T-helper 9 cell (primary cell): ENCODE data around the gene INPP4B.

Experiments
- DNase-seq: peaks from one replicate; pipeline ENCODE4 v3.0.0-alpha.2; 2020
- total RNA-seq, 2 donors: gene quantifications; one replicate each; lab custom pipeline; 2026; lab: John Stamatoyannopoulos, UW

INPP4B gene
- total RNA-seq: 268 to 317 reads per million in 2 donors

DNA sequence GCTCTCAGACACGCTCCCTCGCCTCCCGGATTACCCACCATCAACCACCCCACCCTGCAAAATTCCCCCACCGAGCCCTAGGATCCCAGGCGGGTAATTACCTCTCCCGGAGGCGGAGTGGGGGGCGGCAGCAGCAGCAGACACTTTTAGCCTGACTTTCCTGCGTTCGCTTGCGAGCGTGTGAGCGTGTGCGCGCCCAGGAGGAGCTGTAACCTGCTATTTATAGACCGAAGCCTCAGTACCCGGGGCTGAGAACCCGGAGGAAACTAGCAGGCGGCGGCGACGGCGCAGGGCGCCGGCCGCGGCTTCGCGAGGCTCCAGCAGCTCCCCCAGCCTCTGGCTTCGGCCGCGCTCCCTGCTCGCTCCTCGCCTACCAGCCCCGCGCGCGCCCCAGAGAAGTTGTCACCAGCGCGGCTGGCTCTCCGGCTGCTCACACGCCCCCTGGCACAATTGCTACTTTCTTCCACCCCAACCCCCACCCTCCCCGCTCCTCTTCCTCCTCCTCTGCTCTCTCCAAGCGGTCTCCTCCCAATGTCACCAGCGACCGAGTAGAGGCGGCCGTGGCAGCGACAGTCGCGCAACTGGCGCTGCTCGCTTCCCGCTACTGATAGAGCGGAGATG, at the start of gene INPP4B:
INPP4B (minus strand) TSS at position 194 of the 621 bp plus-strand sequence.
- peak; percentile 17 for DNase-seq

GRCh38 chr4:142893012-142893411, 46.9 kb upstream of the INPP4B start:
- DNase-seq: no peak

GRCh38 chr4:142886566-142886965, 40.5 kb upstream of the INPP4B start:
- DNase-seq: no peak

DNA sequence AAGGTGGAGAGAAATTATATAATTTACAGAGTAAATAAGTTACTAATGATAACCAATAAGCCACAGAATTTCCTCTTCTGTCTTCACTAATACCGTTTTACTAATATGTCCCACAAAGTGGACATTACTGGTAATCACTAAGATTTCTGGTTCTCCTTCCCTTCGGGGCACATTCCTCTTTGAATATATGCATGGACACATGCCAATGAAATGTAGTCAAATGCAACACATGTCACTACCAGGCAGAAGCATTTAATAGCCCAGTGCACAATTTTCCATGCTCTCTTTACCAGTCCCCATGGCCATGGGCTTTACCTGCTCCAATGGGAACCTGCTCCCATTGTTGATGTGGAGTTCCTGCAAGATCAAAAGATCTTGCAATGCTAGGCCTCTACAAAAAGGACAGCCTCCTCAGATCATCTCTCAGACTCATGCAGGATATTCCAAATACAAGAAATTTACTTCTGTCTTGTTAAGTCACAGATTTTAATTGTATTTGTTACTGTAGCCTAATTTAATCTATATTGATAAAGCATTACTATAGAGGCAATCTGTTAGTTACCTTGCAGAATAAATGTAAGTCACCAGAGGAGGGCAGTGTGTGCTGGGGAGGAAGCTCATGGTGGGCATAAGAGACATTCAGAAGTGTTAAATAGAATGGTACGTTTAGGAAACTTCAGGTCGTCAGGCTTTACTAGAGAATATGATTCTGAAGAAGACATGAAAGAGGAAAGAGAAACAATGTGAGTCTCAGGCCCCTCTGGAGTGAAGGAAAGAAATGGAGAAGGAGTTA, 37.1 kb upstream of the INPP4B start:
- DNase-seq: no peak

GRCh38 chr4:142882159-142882558, 36.1 kb upstream of the INPP4B start:
- DNase-seq: no peak

DNA sequence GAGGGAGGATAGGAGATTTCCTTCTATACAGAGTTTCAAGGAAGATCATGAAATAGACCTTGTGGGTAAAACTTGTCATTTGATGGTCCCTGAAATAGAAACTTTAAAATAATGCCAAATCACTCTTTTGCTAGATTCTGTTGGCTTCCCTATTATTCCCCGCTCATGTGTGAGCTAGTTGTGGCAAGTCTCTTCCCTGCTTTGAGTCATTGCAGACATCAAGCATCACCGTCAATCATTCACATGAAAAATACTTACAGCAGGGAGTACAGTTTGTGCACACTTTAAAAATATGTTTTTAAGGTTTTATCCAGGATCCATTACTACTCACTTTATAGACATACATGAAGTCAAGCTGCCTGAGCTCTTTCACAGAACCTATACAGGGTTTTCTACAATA, 35.2 kb upstream of the INPP4B start:
- DNase-seq: no peak

DNA sequence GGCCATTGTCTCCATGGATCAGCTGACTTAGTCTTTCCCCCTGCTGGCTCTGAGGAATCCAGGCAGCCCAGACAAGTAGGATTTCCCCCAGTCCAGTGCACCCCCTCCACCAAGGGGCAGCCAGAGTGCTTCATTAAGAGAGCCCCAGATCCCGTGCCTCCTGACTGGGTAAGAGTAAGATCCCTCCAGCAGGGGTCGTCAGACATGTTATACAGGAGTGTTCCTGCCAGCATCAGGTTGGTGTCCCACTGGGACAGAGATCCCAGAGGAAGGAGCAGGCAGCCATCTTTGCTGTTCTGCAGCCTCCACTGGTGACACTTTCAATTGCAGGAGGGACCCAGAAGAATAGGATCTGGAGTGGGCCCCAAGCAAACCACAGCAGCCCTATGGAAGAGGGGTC, 29.0 kb upstream of the INPP4B start:
- DNase-seq: no peak

GRCh38 chr4:142874684-142875083, 28.6 kb upstream of the INPP4B start:
- DNase-seq: no peak

- DNase-seq: no peak
Observed at GRCh38 chr4:142866685-142867084, 20.6 kb upstream of the INPP4B start.

DNA sequence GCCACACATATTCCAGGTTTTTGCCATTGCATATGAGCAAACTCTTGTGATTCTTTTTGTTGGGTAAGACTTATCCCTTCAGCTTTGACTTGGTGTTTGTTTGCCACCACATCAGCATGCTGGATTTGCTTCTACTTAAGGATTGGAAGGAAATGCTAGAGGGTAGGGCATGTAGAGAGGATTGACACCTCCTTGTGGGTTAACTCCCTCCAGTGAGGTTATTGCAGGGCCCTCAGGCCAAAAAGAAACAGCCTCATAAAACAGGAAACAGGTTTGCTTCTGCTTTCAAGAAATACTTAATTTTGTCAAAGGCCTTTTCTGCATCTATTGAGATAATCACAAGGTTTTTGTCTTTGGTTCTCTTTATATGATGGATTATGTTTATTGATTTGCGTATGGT, 15.2 kb upstream of the INPP4B start:
- no peak for DNase-seq

- DNase-seq: no peak
Observed at GRCh38 chr4:142858965-142859364, 12.9 kb upstream of the INPP4B start.

GRCh38 chr4:142858446-142858845, 12.3 kb upstream of the INPP4B start:
- no peak for DNase-seq

DNA sequence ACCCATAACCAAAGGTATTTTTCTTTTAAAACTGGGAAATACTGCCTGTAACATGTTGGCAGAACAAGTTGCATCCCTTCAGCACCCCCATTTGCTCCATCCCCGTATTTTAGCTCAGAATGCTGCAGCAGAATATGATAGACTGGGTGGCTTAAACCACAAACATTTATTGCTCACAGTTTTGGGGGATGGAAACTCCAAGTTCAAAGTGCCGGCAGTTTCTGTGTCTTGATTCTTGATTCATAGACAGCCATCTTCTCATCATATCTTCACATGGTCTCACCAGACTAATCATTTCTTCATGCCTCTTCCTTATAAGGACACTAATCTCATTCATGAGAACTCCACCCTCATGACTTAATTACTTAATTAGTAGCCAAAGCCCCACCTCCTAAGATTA, 10.5 kb upstream of the INPP4B start:
- DNase-seq: no peak

DNA sequence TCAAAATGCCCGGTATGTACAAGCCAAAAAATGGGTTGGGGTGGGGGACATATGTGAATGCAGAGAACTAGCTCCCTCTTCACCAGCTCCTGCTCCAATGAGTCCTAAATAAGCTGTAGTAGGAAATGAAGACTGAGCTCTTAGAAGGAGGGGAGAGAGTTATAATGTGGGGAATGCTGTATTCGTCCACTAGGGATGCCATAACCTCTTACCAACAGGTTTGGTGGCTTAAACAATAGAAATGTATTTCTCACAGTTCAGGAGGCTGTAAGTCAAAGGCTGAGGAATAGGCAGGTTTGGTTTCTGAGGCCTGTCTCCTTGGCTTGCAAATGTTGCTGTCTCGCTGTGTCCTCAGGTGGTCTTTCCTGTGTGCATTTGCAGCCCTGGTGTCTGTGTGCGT, 4.4 kb upstream of the INPP4B start:
- no peak for DNase-seq

DNA sequence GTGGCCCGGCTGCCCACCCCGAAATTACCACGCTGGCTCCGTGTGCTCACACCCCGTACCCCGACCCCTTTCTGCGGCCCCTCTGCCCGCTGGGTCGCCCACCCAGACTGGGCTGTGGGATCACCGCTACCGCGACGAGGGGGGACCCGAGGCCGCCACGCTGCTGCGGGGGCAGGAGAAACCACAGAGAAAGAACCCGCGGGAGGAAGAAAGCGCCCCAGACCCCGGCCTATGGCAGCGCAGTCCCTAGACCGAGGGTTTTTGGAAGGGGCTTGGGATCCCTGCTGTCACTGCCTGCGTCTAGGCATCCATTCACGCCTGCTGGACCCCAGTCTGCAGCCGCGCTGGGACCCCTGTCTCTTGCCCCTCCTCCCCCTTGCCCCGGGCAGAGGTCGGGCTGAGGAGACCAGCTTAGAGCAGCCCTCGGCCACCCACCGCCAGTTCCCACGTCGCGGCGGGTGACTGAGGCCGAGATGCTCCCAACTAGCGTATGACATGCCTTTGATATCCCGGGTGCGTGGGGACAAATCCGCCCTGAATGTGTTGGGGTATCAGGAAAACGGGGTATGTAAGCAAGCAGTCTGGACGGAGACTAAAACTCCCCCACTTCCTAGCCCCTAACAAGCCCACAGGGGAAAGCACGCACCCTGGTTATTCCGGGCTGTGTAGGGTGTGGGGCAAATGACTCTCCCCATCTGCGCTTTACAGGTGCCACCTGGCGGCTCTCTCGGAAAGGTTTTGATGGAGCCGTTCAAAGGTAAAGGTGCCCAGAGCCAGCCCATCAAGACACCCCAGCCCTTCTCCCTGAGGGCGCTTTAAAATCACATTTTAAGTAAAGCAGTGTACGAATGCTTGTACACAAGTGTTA, 862 bp upstream of the INPP4B start:
- peak; percentile 62 for DNase-seq

- peak; percentile 1 for DNase-seq
Observed at GRCh38 chr4:142845293-142846107, 601 bp downstream of the INPP4B start.

DNA sequence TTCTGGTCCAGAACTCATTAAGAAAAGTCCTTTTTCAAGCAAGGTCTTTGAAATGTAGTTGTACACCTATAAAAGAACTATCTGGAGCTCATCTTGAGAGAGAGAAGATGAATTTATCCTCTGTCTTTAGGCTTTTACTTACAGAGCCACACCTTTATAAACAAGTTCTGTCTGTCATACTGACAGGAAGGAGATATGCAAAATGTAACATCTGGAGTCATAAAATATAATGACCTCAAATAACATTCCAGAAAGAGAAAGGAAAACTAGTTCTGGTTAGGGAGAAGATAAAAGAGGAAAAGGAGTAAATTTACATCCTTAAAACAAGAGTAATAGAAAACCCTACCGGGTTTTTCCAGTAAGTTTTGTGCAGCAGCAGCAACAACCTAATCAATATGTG, 1.3 kb downstream of the INPP4B start:
- no peak for DNase-seq

DNA sequence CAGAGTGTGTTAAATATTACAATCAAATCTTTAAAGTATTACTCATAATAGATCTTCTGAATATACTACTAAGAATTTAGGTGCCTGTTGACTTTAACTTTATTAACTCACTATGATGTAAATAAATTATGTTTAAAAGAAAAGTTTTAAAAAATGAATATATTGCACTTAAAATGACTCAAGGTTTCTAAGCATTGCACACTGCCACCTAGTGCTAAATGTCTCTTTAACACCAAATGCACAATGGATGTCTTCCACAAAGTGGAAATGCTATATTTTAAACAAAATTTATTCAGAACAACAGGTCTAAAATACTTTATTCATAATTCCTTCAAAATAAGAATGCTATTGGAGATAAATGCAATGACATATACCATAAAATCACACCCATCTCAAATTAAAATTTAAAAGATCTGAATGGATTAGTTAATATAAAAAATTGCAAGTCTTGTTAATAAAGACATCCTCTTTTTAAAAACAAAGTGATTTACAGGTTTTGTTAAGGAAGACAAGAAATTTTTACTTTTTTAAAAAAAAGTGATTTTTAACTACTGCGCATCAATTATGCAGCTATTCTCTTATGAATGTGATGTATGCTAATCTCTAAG, 5.5 kb downstream of the INPP4B start:
- no peak for DNase-seq

DNA sequence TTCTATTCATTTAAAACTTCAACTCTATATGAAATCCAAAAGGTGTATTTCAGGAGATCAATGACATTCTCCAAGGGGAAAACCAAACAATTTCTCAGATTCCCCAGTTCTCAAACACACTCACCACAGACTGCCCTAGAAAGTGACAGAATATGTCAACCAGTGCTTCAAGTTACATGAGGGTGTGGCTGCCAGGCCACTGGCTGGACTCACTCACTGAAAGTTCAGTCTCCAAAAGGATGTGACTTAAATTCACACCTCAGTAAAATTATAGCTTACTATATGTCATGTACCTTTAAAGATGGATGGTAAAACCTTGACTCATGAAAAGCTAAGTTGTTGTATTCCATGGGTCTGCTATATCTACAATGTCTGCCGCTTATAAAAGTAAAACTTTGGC, 7.3 kb downstream of the INPP4B start:
- DNase-seq: no peak

GRCh38 chr4:142832022-142832421, 14.1 kb downstream of the INPP4B start:
- no peak for DNase-seq

DNA sequence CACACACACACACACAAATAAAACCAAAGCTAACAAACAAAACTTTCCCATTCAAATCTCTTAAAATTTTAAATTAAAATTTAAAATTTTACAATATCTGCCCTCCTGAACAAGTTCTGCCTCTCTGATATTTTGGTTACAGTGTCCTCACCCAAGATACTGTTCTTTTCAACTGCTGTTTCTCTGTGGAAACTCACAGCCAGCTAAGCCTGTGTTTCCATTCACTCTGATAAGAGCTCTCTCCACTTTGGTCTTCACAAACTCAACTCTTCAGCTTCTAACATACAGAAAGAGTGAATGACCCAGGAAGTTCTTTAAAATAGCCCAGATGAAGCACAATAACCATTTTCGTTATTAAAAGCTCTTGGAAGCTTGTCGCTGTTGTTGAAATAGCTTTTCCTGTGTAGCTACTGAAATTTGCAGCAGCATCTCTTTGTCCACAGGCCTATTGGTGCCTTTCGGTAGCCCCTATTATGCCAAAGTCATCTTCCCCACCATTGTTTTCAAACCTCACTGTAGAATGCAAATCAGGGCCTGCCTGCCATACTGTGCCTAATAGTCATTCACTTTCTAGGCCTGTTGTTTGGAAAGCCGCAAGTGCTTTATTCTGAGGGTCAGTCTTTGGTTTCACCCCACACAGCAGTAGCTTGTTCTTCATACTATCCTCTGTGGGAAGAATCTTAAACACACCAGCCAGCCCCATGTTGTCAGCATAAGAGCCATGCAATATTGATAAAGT, 19.4 kb downstream of the INPP4B start:
- DNase-seq: no peak
